Measurements from ENCODE around the gene ELMO1.

The ELMO1 gene

GRCh38 chr7:37065779-37066271 lies 382.8 kb downstream of the ELMO1 start:
- H3K4me1 ChIP-seq (ENCODE audit: insufficient read depth, low read length), result no peaks in the 10 kb centered on the region
- no peak overlapping the region for H3K4me2 ChIP-seq (ENCODE audit: insufficient read depth, low read length)
- no peak overlapping the region for H3K27ac ChIP-seq (ENCODE audit: low read length)
- TF ChIP-seq, protein P1, sequence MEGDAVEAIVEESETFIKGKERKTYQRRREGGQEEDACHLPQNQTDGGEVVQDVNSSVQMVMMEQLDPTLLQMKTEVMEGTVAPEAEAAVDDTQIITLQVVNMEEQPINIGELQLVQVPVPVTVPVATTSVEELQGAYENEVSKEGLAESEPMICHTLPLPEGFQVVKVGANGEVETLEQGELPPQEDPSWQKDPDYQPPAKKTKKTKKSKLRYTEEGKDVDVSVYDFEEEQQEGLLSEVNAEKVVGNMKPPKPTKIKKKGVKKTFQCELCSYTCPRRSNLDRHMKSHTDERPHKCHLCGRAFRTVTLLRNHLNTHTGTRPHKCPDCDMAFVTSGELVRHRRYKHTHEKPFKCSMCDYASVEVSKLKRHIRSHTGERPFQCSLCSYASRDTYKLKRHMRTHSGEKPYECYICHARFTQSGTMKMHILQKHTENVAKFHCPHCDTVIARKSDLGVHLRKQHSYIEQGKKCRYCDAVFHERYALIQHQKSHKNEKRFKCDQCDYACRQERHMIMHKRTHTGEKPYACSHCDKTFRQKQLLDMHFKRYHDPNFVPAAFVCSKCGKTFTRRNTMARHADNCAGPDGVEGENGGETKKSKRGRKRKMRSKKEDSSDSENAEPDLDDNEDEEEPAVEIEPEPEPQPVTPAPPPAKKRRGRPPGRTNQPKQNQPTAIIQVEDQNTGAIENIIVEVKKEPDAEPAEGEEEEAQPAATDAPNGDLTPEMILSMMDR (IDR thresholded peaks at IDR 0.05; ENCODE audit: borderline replicate concordance, extremely low read depth, low read length, poor library complexity, severe bottlenecking), result no peak
- TF ChIP-seq EZH2 (IDR thresholded peaks at IDR 0.05; ENCODE audit: borderline replicate concordance, low read depth, low read length, severe bottlenecking), result no peak
- peaks cover 4% of the 10 kb centered on the region; the same call in 1 of the 2 replicates for H3K36me3 ChIP-seq (ENCODE audit: insufficient read depth, low read length)
- no peaks in the 10 kb centered on the region for H3K79me2 ChIP-seq (ENCODE audit: insufficient read depth, low read length)
- H3K27me3 ChIP-seq (ENCODE audit: insufficient read depth, low read length, poor library complexity), result no peaks in the 10 kb centered on the region
- H4K20me1 ChIP-seq (ENCODE audit: insufficient read depth, low read length), result no peaks in the 10 kb centered on the region
- no peak for ATAC-seq (ENCODE audit: insufficient read depth, low read depth)
- no peak overlapping the region for H3K4me3 ChIP-seq (ENCODE audit: low read depth in 1 of 2, low read length in 2 of 2)
- no peak overlapping the region for H2AFZ ChIP-seq (ENCODE audit: low read depth, low read length)
- H3K9me3 ChIP-seq (ENCODE audit: insufficient read depth, low read length, severe bottlenecking), result no peaks in the 10 kb centered on the region
- H3K9ac ChIP-seq (ENCODE audit: low read depth, low read length), result no peak overlapping the region
- DNase-seq, result no peak

GRCh38 chr7:37062560-37062859 lies 386.2 kb downstream of the ELMO1 start:
- no peak for TF ChIP-seq EZH2 (IDR thresholded peaks at IDR 0.05; ENCODE audit: borderline replicate concordance, low read depth, low read length, severe bottlenecking)
- TF ChIP-seq, protein P1 (IDR thresholded peaks at IDR 0.05; ENCODE audit: borderline replicate concordance, extremely low read depth, low read length, poor library complexity, severe bottlenecking), result no peak
- Histone ChIP-seq H3K27ac (ENCODE audit: low read length) (no peak overlapping the region), H3K9ac (ENCODE audit: low read depth, low read length) (no peak overlapping the region), H3K27me3 (ENCODE audit: insufficient read depth, low read length, poor library complexity) (no peaks in the 10 kb centered on the region), H3K4me3 (ENCODE audit: low read depth in 1 of 2, low read length in 2 of 2) (no peak overlapping the region), H4K20me1 (ENCODE audit: insufficient read depth, low read length) (no peaks in the 10 kb centered on the region), H3K79me2 (ENCODE audit: insufficient read depth, low read length) (no peaks in the 10 kb centered on the region), H3K9me3 (ENCODE audit: insufficient read depth, low read length, severe bottlenecking) (no peaks in the 10 kb centered on the region), H3K4me1 (ENCODE audit: insufficient read depth, low read length) (no peaks in the 10 kb centered on the region), H3K36me3 (ENCODE audit: insufficient read depth, low read length) (no peaks in the 10 kb centered on the region; the same call in 1 of the 2 replicates), H2AFZ (ENCODE audit: low read depth, low read length) (no peak overlapping the region), H3K4me2 (ENCODE audit: insufficient read depth, low read length) (no peak overlapping the region)
- no peak for DNase-seq
- no peak for ATAC-seq (ENCODE audit: insufficient read depth, low read depth)

DNA sequence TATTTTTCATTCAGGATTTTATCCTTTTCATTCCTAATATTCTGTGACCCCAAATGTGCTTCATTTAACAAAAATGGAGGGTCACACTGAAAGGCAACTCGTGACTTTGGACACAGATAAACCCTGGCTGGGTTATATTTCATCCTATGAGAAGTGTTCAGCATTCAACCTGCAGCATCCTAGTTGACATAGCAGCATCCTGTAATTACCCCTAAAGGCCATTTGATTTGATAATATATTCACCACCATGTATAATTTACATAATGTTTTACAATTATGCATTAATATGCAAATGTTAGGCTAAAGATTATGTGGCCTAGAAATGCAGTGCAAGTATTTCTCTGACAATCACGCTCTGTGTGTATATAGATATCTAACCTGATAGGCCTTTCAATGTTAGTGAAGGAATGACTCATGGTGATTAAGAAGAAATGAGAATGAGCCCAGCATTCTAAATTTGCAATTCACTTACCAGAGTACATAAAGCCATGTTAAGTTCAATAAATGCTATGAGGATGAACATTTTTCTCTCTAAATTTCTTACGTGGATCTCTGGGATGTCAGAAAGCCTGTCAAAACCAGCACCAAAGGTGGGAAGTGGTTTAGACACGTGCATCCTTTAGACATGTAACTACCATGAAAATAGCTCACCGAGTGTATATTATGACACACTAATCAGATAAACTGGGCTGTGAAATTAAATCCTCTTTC lies 386.7 kb downstream of the ELMO1 start:
- no peak overlapping the region for H3K4me3 ChIP-seq (ENCODE audit: low read depth in 1 of 2, low read length in 2 of 2)
- H3K9me3 ChIP-seq (ENCODE audit: insufficient read depth, low read length, severe bottlenecking), result no peaks in the 10 kb centered on the region
- no peaks in the 10 kb centered on the region for H3K79me2 ChIP-seq (ENCODE audit: insufficient read depth, low read length)
- H3K4me1 ChIP-seq (ENCODE audit: insufficient read depth, low read length), result no peaks in the 10 kb centered on the region
- no peak overlapping the region for H3K9ac ChIP-seq (ENCODE audit: low read depth, low read length)
- no peak overlapping the region for H3K4me2 ChIP-seq (ENCODE audit: insufficient read depth, low read length)
- DNase-seq (no peak), ATAC-seq (ENCODE audit: insufficient read depth, low read depth) (no peak)
- no peaks in the 10 kb centered on the region; the same call in 1 of the 2 replicates for H3K36me3 ChIP-seq (ENCODE audit: insufficient read depth, low read length)
- no peak overlapping the region for H2AFZ ChIP-seq (ENCODE audit: low read depth, low read length)
- H3K27me3 ChIP-seq (ENCODE audit: insufficient read depth, low read length, poor library complexity), result no peaks in the 10 kb centered on the region
- TF ChIP-seq EZH2 (IDR thresholded peaks at IDR 0.05; ENCODE audit: borderline replicate concordance, low read depth, low read length, severe bottlenecking), result no peak
- TF ChIP-seq, protein P1 (IDR thresholded peaks at IDR 0.05; ENCODE audit: borderline replicate concordance, extremely low read depth, low read length, poor library complexity, severe bottlenecking), result no peak
- H3K27ac ChIP-seq (ENCODE audit: low read length), result no peak overlapping the region
- H4K20me1 ChIP-seq (ENCODE audit: insufficient read depth, low read length), result no peaks in the 10 kb centered on the region

Measured in DND-41 (cell line).